Uterus (tissue), 4 donors: ENCODE data around the gene CNOT6L. TPM values are rescaled to one million over a fixed set of nuclear protein-coding genes. Genes with fewer than 3 reads are reported as not detected.

Experiments used
- DNase-seq, 2 donors: peaks; one replicate each; pipeline ENCODE4 v3.0.0-alpha.2; 2019 to 2020
- H3K27ac ChIP-seq, 2 donors: fragments of 200-600 bp; sonication (generic); 1 replicate in 1 of 2; 2 replicates in 1 of 2; pipeline ENCODE4 v1.5.1; 2016 to 2018
- H3K27me3 ChIP-seq, 2 donors: fragments of 200-600 bp; sonication (generic); one replicate each; pipeline ENCODE4 v1.5.1; 2018 to 2019; ENCODE audit warnings: control low read depth in 1 of 2
- H3K36me3 ChIP-seq, 2 donors: fragments of 200-600 bp; sonication (generic); one replicate each; pipeline ENCODE4 v1.5.1; 2019; ENCODE audit warnings: control low read depth in 1 of 2
- H3K4me1 ChIP-seq, 2 donors: fragments of 200-600 bp; sonication (generic); one replicate each; pipeline ENCODE4 v1.5.1; 2018 to 2019; ENCODE audit warnings: control low read depth in 1 of 2
- H3K4me3 ChIP-seq, 2 donors: fragments of 200-600 bp; sonication (generic); 1 replicate in 1 of 2; 2 replicates in 1 of 2; pipeline ENCODE4 v1.5.1; 2018 to 2019; ENCODE audit warnings: mild to moderate bottlenecking in 1 of 2
- H3K9me3 ChIP-seq, 2 donors: fragments of 200-600 bp; sonication (generic); one replicate each; pipeline ENCODE4 v1.5.1; 2019; ENCODE audit warnings: control low read depth in 1 of 2
- POLR2A ChIP-seq, 2 donors: fragments of 450-650 bp; IDR thresholded peaks; one replicate each; pipeline ENCODE4 v1.6.1; 2016; ENCODE audit warnings: antibody characterized with exemption in 2 of 2, mild to moderate bottlenecking in 1 of 2, moderate library complexity in 1 of 2
- intact Hi-C: fragments of 100-400 bp; cut with DNase I; formaldehyde crosslinking; loops from one replicate; pipeline ENCODE4 v1.15.1; 2023; ENCODE audit warnings: low total_unique reads
- total RNA-seq, 4 donors: library from RNA; depleted of rRNA in 3 of 4; stranded (reverse); fragments of >200 nt in 3 of 4; gene quantifications; one replicate each; pipeline versions ENCODE4 v1.1.0 to v1.2.4, GENCODE V29; 2014 to 2023
- TF ChIP-seq, protein P1 (sequence below), 4 experiments: fragments of 200-600 bp in 2 of 4; fragments of 450-650 bp in 2 of 4; sonication (generic) in 2 of 4; IDR thresholded peaks; one replicate each; pipeline ENCODE4 v1.5.1; 2016 to 2019; ENCODE audit warnings: antibody characterized with exemption in 4 of 4, mild to moderate bottlenecking in 2 of 4, moderate library complexity in 1 of 4
- donor health status: DM: yes; HTN: yes; CAD: no.

CNOT6L gene
- total RNA-seq, 4 donors from 2014 or later = 6.7 to 63.2 (median 45.9) TPM

DNA sequence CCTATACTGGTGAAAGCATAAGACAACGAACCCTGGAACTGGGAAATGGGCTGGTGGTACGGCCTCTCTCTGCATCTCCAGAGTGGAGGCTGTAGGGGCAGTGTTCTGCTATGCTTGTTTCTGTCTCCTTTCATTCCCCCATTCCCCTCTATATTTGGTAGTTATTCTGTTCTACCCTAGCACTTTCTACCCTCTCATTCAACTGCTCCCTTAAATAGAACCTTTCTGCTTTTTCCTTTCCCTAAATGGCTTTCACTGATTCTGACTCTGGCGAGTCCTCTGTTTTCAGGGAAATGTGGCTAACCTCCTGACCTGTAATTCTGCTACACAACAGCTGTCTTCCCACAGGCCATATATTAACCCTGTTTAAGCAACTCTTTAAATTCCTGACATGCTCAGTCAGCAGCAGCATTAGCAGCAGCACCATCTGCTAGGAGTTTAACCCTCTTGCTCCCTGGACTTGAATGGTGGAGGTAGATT is 119.4 kb downstream of the CNOT6L start:
- DNase-seq = no peak
- Histone ChIP-seq H3K9me3 (no peaks in the 10 kb centered on the region), H3K27me3 (no peaks in the 10 kb centered on the region), H3K4me3 (no peak overlapping the region), H3K27ac (no peak overlapping the region), H3K36me3 (no peaks in the 10 kb centered on the region), H3K4me1 (no peaks in the 10 kb centered on the region)
- intact Hi-C loops = no loop called here
- no peak for TF ChIP-seq POLR2A (IDR thresholded peaks at IDR 0.05)

DNA sequence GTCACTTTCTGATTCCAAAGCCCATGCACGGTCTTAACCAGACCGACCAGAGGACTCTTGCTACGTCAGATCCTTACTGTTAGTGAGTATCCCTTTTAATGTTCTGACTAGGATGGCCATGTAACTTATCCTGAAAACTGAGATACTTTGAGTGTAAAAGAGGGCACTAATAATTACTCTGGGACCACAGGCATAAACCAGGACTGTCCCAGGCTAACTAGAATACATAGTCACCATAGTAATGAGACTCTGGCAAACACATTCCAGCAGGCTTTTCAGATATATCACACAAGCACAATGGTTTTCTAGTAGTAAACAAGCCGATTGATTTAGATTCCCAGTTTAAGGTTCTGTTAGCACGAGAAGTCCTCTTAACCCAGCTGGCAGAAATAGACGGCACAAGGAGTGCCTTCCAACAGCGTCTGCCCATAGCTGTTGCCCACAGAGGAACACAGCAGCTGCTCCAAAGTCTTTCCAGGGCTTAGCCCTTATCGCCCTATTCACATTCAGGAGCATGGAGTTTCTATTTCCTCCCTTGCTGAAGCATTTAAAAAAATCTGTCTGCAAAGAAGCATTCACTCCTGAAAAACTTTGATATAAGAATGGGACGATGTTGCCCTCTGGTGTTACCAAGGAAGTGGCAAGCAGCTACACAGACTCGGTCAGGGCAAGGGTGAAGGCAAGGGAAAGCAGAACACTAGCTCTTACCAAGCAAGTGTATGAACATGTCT is 121.1 kb downstream of the CNOT6L start:
- Histone ChIP-seq H3K27me3 (no peaks in the 10 kb centered on the region), H3K9me3 (no peaks in the 10 kb centered on the region), H3K27ac (no peak overlapping the region), H3K36me3 (no peaks in the 10 kb centered on the region), H3K4me3 (no peak overlapping the region), H3K4me1 (no peaks in the 10 kb centered on the region)
- TF ChIP-seq, protein P1, sequence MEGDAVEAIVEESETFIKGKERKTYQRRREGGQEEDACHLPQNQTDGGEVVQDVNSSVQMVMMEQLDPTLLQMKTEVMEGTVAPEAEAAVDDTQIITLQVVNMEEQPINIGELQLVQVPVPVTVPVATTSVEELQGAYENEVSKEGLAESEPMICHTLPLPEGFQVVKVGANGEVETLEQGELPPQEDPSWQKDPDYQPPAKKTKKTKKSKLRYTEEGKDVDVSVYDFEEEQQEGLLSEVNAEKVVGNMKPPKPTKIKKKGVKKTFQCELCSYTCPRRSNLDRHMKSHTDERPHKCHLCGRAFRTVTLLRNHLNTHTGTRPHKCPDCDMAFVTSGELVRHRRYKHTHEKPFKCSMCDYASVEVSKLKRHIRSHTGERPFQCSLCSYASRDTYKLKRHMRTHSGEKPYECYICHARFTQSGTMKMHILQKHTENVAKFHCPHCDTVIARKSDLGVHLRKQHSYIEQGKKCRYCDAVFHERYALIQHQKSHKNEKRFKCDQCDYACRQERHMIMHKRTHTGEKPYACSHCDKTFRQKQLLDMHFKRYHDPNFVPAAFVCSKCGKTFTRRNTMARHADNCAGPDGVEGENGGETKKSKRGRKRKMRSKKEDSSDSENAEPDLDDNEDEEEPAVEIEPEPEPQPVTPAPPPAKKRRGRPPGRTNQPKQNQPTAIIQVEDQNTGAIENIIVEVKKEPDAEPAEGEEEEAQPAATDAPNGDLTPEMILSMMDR (IDR thresholded peaks at IDR 0.05) = no peak
- TF ChIP-seq POLR2A (IDR thresholded peaks at IDR 0.05) = no peak
- intact Hi-C loops = no loop called here
- DNase-seq = no peak

DNA sequence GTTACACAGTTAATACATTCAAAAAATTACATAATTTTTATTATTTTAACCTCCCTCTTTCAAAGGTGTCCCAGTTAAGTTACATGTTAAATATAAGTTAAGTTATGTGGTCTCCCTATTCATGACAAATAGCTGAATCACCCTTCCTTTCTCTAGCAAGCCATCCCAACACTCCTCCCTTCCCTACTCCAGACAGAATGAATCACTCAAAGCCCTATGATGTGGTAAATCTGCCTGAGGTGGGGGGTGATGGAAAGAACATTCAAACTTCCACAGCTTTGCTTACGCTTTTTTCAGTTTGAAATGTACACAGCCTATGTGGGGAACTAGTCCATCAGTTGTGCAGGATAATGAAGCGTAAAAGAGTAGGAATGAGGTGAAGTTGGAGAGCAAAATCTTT is 123.4 kb downstream of the CNOT6L start:
- H3K27me3 ChIP-seq = no peaks in the 10 kb centered on the region
- no peak for TF ChIP-seq POLR2A (IDR thresholded peaks at IDR 0.05)
- TF ChIP-seq, protein P1 (IDR thresholded peaks at IDR 0.05) = no peak
- no peak overlapping the region for H3K4me3 ChIP-seq
- H3K27ac ChIP-seq = no peak overlapping the region
- no peaks in the 10 kb centered on the region for H3K36me3 ChIP-seq
- DNase-seq = no peak
- H3K4me1 ChIP-seq = no peaks in the 10 kb centered on the region
- H3K9me3 ChIP-seq = no peaks in the 10 kb centered on the region
- intact Hi-C loops = no loop called here

DNA sequence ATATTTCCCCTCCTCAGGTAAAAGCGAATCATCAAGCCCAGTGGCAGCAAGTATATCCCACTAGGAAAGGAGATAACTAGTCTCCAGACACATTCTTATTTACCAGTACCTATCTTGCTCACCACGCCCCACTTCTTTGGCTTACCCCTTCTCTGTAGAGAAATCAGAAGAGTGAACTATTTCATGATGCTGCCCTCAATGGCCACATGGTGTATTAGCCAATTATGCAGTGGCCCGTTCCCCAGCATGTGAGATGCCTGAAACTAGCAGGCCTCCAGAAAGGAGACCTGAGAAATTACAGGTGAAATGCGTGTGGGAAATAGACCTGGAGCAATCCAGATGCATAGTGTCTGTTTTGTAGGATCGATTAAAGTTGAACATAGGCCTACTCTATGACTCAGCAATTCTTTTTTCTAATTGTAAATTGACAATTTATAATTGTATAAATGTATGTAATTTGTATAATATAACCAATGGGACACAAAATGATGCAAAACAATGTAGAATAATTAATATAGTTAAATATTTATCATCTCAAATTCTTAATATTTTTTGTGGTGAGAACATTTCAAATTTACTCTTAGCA is 126.2 kb downstream of the CNOT6L start:
- no peak for DNase-seq
- TF ChIP-seq, protein P1 (IDR thresholded peaks at IDR 0.05) = no peak
- TF ChIP-seq POLR2A (IDR thresholded peaks at IDR 0.05) = no peak
- intact Hi-C loops = no loop called here
- H3K9me3 ChIP-seq = no peaks in the 10 kb centered on the region
- H3K4me1 ChIP-seq = no peaks in the 10 kb centered on the region
- no peaks in the 10 kb centered on the region for H3K27me3 ChIP-seq
- no peaks in the 10 kb centered on the region for H3K36me3 ChIP-seq
- H3K27ac ChIP-seq = no peak overlapping the region
- no peak overlapping the region for H3K4me3 ChIP-seq

DNA sequence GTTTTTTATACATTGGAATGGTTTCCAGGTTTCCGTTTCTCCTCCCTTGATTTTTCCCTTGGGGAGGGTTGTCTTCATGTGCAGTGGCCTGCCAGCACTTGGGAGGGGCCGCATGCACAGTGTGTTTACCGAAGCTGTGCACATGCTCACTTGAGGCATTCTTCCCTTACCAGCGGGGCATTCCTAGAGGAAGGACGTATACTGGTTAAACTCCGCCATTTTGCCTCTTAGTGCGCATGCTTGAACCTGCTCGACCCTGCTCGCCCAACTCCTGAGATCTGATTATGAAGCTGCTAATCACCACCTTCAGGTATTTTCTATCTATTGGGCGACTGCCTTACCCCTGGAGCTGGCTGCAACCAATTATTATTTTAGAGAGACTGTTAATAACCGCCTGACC is 137.4 kb downstream of the CNOT6L start:
- Histone ChIP-seq H3K36me3 (no peaks in the 10 kb centered on the region), H3K27me3 (no peaks in the 10 kb centered on the region), H3K27ac (no peak overlapping the region), H3K9me3 (no peaks in the 10 kb centered on the region), H3K4me3 (no peak overlapping the region), H3K4me1 (no peaks in the 10 kb centered on the region)
- no peak for DNase-seq
- TF ChIP-seq, protein P1 (IDR thresholded peaks at IDR 0.05) = no peak
- TF ChIP-seq POLR2A (IDR thresholded peaks at IDR 0.05) = no peak
- intact Hi-C loops = no loop called here
